ENCODE results near the gene PI4KB. TPM values are rescaled to one million over a fixed set of nuclear protein-coding genes. Genes with fewer than 3 reads are reported as not detected.

The PI4KB gene
- total RNA-seq, 4 donors from 2014 or later: 68.0 to 95.9 (median 79.8) TPM

- H3K4me1 ChIP-seq: peaks cover 13 to 73% (median 49%) of the 10 kb centered on the region in 4 donors
- WGBS, 2 donors (ENCODE audit: low coverage in 1 of 2): 21 to 31% methylated on average over 5 to 9 of the region's 9 CpGs
- H3K36me3 ChIP-seq: peaks cover 0 to 18% (median 6%) of the 10 kb centered on the region in 4 donors
- no peaks in the 10 kb centered on the region for H3K9me3 ChIP-seq
- peak; percentile 75 for DNase-seq
- H3K4me3 ChIP-seq: peak overlapping the region; percentile 36 to 63 (median 45)
- no peaks in the 10 kb centered on the region for H3K27me3 ChIP-seq
- H3K27ac ChIP-seq: peak overlapping the region; percentile 84 to 92 (median 87)
- in situ Hi-C loops (cut with MboI; ENCODE audit: low pct_ligation_motif_present in 1 of 4, low pct_unique_long_range_greater_than_20kb in 1 of 4, low sequenced_read_pairs in 3 of 4) (no loop called here), intact Hi-C loops (cut with DNase I; ENCODE audit: low total_unique reads) (loop anchor here (2.0 kb wide), 1 partner anchor 27 kb away; the partner anchor contains the start of gene PSMB4)
- no peak for TF ChIP-seq EP300 (IDR thresholded peaks at IDR 0.05; ENCODE audit: low read depth)
- peak in 2 of 3 donors; percentile 5 to 27 for TF ChIP-seq POLR2AphosphoS5 (IDR thresholded peaks at IDR 0.05)
- peak; percentile 21 for TF ChIP-seq POLR2A (IDR thresholded peaks at IDR 0.05)
These were observed 44.3 kb upstream of the PI4KB start for GRCh38 chr1:151371370-151372057.

- Histone ChIP-seq H3K27ac (peak overlapping the region; percentile 84 to 92 (median 87)), H3K27me3 (no peaks in the 10 kb centered on the region), H3K9me3 (no peaks in the 10 kb centered on the region), H3K36me3 (peaks cover 0 to 28% (median 12%) of the 10 kb centered on the region in 4 donors), H3K4me1 (peaks cover 13 to 67% (median 49%) of the 10 kb centered on the region in 4 donors), H3K4me3 (peak overlapping the region in 3 of 4 donors; percentile 36 to 63 (median 46))
- in situ Hi-C loops (cut with MboI; ENCODE audit: low pct_ligation_motif_present in 1 of 4, low pct_unique_long_range_greater_than_20kb in 1 of 4, low sequenced_read_pairs in 3 of 4) (no loop called here), intact Hi-C loops (cut with DNase I; ENCODE audit: low total_unique reads) (no loop called here)
- peak; percentile 34 for DNase-seq
- WGBS, 2 donors (ENCODE audit: low coverage in 1 of 2): 52% methylated on average over 4 of the region's 6 CpGs; no CpG with 5 or more reads in 1 of the 2 donors
- TF ChIP-seq CTCF (IDR thresholded peaks at IDR 0.05) (no peak), POLR2AphosphoS5 (IDR thresholded peaks at IDR 0.05) (peak in 1 of 3 donors; percentile 17), POLR2A (IDR thresholded peaks at IDR 0.05) (no peak), EP300 (IDR thresholded peaks at IDR 0.05; ENCODE audit: low read depth) (no peak)
These were observed 43.1 kb upstream of the PI4KB start for GRCh38 chr1:151370211-151370911.

- H3K36me3 ChIP-seq: peaks cover 0 to 33% (median 16%) of the 10 kb centered on the region in 4 donors
- in situ Hi-C loops (cut with MboI; ENCODE audit: low pct_ligation_motif_present in 1 of 4, low pct_unique_long_range_greater_than_20kb in 1 of 4, low sequenced_read_pairs in 3 of 4) (no loop called here), intact Hi-C loops (cut with DNase I; ENCODE audit: low total_unique reads) (no loop called here)
- WGBS, 2 donors (ENCODE audit: low coverage in 1 of 2): 48% methylated on average over 15 of the region's 15 CpGs; no CpG with 5 or more reads in 1 of the 2 donors
- DNase-seq: peak; percentile 55
- no peak for TF ChIP-seq EP300 (IDR thresholded peaks at IDR 0.05; ENCODE audit: low read depth)
- TF ChIP-seq CTCF (IDR thresholded peaks at IDR 0.05): peak in 3 of 5 experiments; percentile 19 to 55 (median 43)
- no peak for TF ChIP-seq POLR2A (IDR thresholded peaks at IDR 0.05)
- peak in 1 of 3 donors; percentile 39 for TF ChIP-seq POLR2AphosphoS5 (IDR thresholded peaks at IDR 0.05)
- H3K4me3 ChIP-seq: peak overlapping the region in 3 of 4 donors; percentile 36 to 63 (median 46)
- H3K4me1 ChIP-seq: peaks cover 13 to 65% (median 47%) of the 10 kb centered on the region in 4 donors
- H3K27ac ChIP-seq: peak overlapping the region; percentile 84 to 92 (median 87)
- H3K27me3 ChIP-seq: no peaks in the 10 kb centered on the region
- H3K9me3 ChIP-seq: no peaks in the 10 kb centered on the region
These were observed 42.4 kb upstream of the PI4KB start for GRCh38 chr1:151369621-151370048.

GRCh38 chr1:151369302-151369610, 42.0 kb upstream of the PI4KB start:
- Histone ChIP-seq H3K27ac (peak overlapping the region; percentile 84 to 92 (median 87)), H3K4me1 (peaks cover 13 to 64% (median 45%) of the 10 kb centered on the region in 4 donors), H3K9me3 (no peaks in the 10 kb centered on the region), H3K4me3 (peak overlapping the region in 2 of 4 donors; percentile 36 to 63), H3K36me3 (peaks cover 0 to 35% (median 17%) of the 10 kb centered on the region in 4 donors), H3K27me3 (no peaks in the 10 kb centered on the region)
- 56% methylated on average over 7 of the region's 7 CpGs; no CpG with 5 or more reads in 1 of the 2 donors for WGBS, 2 donors (ENCODE audit: low coverage in 1 of 2)
- DNase-seq: no peak
- in situ Hi-C loops (cut with MboI; ENCODE audit: low pct_ligation_motif_present in 1 of 4, low pct_unique_long_range_greater_than_20kb in 1 of 4, low sequenced_read_pairs in 3 of 4) (no loop called here), intact Hi-C loops (cut with DNase I; ENCODE audit: low total_unique reads) (no loop called here)
- TF ChIP-seq POLR2AphosphoS5 (IDR thresholded peaks at IDR 0.05): no peak
- TF ChIP-seq CTCF (IDR thresholded peaks at IDR 0.05): no peak
- TF ChIP-seq POLR2A (IDR thresholded peaks at IDR 0.05): no peak

Measured in transverse colon (tissue), 4 donors.